GM12801 (cell line): ENCODE data around the gene COL6A5.

ENCODE experiments used
- CTCF ChIP-seq: IDR thresholded peaks from one replicate; pipeline ENCODE4 v1.5.1; 2011; ENCODE audit warnings: control low read depth; ENCODE audit not compliant: insufficient read length; ENCODE audit errors: extremely low read depth

COL6A5 gene

GRCh38 chr3:130522399-130522798 lies 176.9 kb downstream of the COL6A5 start:
- no peak for TF ChIP-seq CTCF

- TF ChIP-seq CTCF: no peak
Measured at GRCh38 chr3:130527426-130527825, 182.0 kb downstream of the COL6A5 start.

GRCh38 chr3:130528120-130528519 lies 182.6 kb downstream of the COL6A5 start:
- no peak for TF ChIP-seq CTCF

DNA sequence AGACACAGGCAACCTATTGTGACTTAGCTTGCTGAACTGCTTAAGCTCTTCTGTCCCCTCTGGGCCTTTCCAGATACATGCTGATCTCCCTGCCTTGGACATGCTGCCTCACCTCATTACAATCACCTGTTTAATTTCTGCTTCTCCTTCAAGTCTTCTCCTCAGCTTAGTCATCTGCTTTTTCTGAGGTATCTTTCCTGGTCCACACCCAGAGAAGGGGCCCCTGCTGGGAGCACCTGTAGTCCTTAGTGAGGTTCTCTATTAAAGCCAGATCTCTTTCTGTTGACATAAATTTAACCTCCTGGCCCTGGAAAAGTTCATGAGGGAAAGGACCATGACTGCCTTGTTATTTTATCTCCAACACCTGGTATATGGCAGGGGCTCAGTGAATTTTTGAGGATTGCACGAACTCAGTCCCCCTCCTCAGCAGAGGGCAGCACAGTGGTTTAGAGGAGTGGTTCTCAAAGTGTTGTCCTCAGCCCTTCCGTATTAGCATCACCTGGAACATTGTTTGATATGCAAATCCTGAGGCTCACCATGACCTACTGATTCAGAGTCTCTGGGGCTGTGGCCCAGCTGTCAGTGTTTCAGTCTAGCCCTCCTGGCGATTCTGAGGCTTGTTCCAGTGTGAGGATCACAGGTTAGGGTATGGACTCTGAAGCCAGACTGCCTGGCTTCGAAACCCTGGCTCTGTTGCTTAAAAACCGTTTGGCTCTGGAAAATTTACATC lies 184.2 kb downstream of the COL6A5 start:
- no peak for TF ChIP-seq CTCF

DNA sequence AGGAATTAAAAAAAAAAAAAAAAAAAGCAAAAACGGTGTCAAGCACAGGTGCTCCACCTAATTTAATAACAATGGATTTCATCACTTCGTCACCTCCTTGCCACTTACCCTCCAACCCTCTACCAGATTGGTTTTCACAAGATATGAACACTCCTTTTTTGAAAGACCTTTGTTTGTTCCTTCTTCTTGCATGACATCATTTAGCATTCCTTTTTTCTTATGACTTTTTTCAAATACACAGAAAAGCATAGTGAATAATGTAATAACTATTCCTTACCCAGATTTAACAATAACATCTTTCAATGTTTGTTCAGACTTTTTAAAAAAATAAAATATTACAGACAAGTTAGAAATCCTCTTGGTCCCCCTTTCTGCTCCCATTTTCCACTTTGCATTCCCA lies 187.8 kb downstream of the COL6A5 start:
- no peak for TF ChIP-seq CTCF
